HG02870 (cell line): ENCODE measurements around the gene DNAJC7.

Experiments
- ATAC-seq: cut with Tn5 transposase; IDR thresholded peaks from one replicate; pipeline ENCODE4 v1.9.1; 2021; ENCODE audit warnings: mild to moderate bottlenecking, moderate library complexity; ENCODE audit not compliant: unreplicated experiment

Gene DNAJC7

GRCh38 chr17:41982026-41982760 is 35.0 kb downstream of the DNAJC7 start:
- peak; percentile 40 for ATAC-seq

- no peak for ATAC-seq
These were observed 39.2 kb downstream of the DNAJC7 start for GRCh38 chr17:41977991-41978390.

- no peak for ATAC-seq
These were observed 41.0 kb downstream of the DNAJC7 start for GRCh38 chr17:41976142-41976768.

GRCh38 chr17:41975099-41976083 is 41.8 kb downstream of the DNAJC7 start:
- ATAC-seq: no peak

GRCh38 chr17:41974658-41975057 is 42.6 kb downstream of the DNAJC7 start:
- no peak for ATAC-seq

GRCh38 chr17:41974031-41974430 is 43.2 kb downstream of the DNAJC7 start:
- no peak for ATAC-seq

- ATAC-seq: no peak
These were observed 43.8 kb downstream of the DNAJC7 start for GRCh38 chr17:41973408-41973811.

GRCh38 chr17:41972571-41973407 is 44.5 kb downstream of the DNAJC7 start:
- no peak for ATAC-seq

- ATAC-seq: no peak
These were observed 45.3 kb downstream of the DNAJC7 start for GRCh38 chr17:41971721-41972523.

- no peak for ATAC-seq
These were observed 46.3 kb downstream of the DNAJC7 start for GRCh38 chr17:41970901-41971331.

- no peak for ATAC-seq
These were observed 48.6 kb downstream of the DNAJC7 start for GRCh38 chr17:41968676-41969075.

GRCh38 chr17:41967921-41968578 is 49.2 kb downstream of the DNAJC7 start:
- ATAC-seq: no peak

- peak; percentile 6 for ATAC-seq
These were observed 49.9 kb downstream of the DNAJC7 start for GRCh38 chr17:41967141-41967920.

GRCh38 chr17:41966463-41967140 is 50.6 kb downstream of the DNAJC7 start, which contains the start of gene CNP:
Gene CNP, plus strand, starts transcription at chr17:41966795. Its CDS starts 90 bp downstream, at chr17:41966885.
- peak; percentile 49 for ATAC-seq

GRCh38 chr17:41965694-41966462 is 51.4 kb downstream of the DNAJC7 start:
- ATAC-seq: peak; percentile 40

- ATAC-seq: no peak
These were observed 54.3 kb downstream of the DNAJC7 start for GRCh38 chr17:41962768-41963434.
